HG03139 (cell line): ENCODE measurements around the gene BIVM.

Source experiments
- ATAC-seq: cut with Tn5 transposase; IDR thresholded peaks from one replicate; pipeline ENCODE4 v1.9.1; 2021; ENCODE audit not compliant: unreplicated experiment

Gene BIVM

DNA sequence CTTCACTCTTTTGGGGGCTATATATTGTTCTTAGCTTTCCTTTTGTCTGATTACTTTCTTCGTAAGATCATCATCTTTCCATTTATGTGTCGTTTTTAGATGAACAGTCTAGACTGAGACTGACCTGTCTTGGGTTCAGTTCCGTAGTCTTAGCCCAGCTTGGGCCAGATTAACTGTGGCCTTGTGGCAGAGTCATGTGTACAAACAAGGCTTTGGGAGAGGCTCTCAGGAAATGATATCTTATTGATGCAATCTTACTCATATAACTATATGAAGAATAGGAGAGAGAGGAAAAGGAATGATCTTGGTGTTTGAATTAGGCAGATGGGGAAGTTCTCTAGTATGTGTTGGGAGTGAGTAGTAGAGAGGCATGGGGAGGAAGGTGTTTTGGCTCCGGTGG, 40.1 kb downstream of the BIVM start:
- ATAC-seq, result no peak

DNA sequence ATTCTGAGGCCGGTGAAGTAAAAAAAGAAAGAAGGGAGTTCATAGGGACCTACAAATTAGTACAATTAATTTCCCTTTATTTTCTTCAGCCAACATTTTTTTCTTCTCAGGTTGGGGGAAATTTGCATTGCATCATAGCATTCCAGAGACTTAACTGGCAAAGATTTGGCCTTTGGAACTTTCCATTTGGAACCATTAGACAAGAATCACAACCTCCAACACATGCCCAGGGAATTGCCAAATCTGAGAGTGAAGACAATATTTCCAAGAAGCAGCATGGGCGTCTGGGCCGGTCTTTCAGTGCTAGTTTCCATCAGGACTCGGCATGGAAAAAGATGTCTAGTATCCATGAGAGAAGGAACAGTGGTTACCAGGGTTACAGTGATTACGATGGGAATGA, 40.5 kb downstream of the BIVM start:
- no peak for ATAC-seq

DNA sequence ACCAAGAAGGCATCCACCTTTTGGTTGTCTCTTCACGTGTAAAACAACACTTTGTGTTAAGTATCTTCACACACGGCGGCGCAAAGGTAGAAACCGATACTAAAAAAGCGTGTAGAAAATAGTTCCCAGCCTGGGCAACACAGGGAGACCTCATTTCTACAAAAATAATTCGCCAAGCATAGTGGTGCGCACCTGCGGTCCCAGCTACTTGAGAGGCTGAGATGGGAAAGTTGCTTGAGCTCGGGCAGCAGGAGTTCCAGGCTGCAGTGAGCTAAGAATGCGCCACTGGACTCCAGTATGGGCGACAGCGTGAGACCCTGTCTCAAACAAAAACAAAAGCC, 46.3 kb downstream of the BIVM start:
- ATAC-seq, result peak; percentile 10

DNA sequence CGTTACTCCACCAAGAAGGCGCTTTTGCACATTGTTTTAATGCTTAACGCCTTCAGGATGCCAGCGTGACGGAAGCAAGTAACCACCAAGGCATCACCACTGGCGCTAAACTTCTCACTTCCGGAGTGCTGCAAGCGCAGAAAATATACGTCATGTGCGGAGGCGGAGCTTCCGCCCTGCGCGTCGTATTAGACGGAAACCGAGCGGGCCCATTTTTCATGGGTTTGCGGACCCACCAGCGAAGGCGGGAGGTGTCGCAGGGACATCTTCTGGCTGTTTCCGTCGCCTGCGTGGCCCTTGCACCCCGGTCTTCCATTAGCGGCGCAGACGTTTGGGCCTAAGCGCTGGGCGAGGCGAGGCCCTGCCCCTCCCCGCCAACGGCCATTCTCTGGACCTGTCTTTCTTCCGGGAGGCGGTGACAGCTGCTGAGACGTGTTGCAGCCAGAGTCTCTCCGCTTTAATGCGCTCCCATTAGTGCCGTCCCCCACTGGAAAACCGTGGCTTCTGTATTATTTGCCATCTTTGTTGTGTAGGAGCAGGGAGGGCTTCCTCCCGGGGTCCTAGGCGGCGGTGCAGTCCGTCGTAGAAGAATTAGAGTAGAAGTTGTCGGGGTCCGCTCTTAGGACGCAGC, 46.8 kb downstream of the BIVM start, which contains the start of gene ERCC5:
Gene ERCC5, plus strand, starts transcription at position 403 of the 631 bp plus-strand sequence. CDS start 235 bp downstream, outside the sequence.
- ATAC-seq, result peak; percentile 77

DNA sequence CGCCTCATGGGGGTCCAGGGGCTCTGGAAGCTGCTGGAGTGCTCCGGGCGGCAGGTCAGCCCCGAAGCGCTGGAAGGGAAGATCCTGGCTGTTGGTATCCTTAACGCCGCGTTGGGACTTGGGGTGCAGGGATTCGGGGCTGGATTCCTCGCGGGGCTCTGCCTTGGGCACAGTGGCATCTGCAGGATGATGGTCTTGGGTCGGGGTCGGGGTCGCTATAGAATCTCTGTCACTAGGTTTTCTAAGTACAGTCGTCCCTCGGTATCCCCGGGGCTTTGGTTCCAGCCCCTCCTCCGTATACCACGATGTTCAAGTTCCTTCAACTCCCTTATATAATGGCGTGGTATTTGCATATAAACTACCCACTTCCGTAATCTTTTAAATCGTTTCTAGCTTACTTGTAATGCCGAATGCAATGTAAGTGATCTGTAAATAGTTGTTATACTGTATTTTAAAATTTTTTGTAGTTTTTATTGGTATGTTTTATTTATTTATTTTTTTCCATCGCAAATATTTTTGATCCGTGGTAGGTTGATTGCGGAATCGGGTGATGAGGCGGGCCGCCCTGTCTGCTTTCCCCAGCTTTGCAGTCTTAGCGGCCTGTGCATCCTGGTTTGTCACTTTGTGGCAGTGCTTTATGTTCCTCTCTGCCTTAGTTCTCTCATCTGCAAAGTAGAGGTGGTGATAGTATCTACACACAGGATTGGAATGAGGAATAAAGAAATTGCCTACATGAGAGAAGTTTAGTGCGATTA, 47.5 kb downstream of the BIVM start:
- peak; percentile 34 for ATAC-seq

DNA sequence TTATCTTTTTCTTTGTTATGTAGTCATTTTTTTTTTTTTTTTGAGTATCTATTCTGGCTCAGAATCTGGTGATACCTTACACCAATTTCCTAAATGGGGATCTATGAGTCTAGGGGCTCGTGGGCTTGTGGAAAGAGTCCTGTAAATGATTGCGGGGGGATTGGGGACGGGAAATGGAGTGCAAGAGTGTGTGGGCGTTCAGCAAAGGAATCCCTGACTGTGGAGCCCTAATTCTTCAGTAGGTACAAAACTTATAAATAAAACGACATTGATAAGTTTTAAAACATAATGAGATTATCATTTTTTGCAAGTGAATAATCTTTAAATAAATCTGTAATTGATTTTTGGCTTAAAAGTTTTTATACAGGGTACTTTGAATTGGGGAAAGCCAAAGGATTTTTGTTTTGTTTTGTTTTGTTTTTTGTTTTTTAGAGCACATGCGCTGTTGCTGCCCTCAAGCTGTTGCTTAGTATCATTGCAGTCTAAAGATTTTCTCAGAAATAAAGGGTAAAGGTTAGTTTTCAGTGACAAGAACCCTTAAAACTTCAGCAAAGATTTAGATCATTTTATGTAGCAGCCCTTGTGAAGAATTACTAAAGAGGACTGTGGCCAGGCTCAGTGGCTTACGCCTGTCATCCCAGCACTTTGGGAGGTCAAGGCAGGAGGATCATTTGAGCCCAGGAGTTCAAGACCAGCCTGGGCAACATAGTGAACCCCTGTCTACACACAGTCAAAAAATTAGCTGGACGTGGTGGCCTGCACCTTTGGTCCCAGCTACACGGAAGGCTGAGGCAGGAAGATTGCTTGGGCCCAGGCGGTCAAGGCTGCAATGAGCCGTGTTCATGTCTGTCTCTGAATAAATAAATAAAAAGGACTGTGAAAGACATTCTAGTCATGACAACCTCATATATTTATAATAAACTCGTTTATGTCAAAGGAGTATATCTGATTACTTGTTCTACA, 48.6 kb downstream of the BIVM start:
- no peak for ATAC-seq

DNA sequence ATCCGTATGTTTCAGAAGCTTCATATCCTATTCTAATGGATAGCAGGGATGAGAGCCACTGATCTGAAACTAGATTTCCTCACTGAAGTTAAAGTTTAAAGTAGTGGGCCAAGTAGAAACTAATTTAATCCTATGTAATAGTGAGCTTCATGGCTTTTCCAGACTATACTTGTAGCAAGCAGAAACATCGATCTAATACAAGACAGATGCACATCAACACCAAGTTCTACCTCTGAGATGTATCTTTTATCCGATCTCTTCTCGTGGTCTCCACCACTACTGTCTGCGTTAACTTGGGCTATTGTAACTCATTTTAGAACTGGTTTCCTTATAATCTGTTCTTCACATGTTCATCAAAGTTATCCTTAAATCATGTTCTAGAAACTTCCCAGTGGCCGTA, 50.0 kb downstream of the BIVM start:
- no peak for ATAC-seq

DNA sequence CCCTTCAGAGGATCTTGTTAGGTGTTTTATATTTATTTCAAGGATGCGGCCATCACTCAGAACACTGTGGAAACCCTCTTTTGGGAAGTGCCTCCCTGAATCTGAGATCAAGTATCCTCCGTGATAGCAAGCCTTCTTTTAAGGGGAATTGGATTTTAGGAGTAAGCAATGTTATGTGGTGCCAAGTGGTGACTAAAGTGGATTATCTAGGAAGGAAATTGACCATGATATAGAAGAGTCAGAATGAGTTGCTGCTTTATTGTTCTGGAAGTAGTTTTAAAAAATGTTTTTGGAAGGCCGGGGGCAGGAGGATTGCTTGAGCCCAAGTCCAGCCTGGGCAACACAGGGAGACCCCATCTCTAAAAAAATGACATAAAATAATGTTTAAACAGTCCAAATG, 53.6 kb downstream of the BIVM start:
- ATAC-seq, result no peak

DNA sequence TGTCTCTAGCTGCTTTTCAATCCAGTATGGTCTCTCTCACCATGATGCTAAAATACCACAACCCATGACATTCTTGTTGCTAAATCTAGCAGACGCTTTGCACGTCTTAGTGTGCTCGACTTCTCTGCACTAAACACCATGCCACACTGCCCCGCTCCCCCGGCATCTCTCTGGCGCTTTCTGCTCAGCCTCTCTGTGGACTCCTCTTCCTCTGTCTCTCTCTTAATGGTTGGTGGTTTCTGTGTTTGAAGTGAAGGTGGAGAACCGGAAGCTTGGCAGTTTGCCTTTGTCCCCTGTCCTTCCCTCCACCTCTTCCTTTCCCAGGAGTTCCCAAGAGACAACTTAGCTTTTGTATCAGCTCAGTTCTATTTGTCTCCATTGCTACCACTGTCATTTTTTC, 55.8 kb downstream of the BIVM start:
- ATAC-seq, result peak; percentile 84

DNA sequence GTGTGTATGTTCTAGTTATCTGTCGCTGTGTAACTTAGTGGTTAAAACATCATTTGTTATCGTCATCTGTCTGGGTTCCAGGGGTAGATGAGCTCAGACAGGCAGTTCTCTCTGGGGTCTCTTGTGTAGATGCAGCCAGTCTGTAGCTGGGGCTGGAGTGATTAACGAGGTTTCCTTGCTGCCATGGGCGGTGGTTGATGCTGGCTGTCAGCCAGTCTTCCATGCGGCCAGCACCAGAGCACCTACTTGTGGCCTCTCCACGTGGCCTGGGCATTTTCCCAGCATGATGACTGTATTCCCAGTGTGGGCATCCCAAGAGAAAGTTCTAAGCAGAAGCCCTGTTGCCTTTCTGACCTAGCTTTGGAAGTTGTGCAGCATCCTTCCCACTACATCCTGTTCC, 57.6 kb downstream of the BIVM start:
- ATAC-seq, result no peak

DNA sequence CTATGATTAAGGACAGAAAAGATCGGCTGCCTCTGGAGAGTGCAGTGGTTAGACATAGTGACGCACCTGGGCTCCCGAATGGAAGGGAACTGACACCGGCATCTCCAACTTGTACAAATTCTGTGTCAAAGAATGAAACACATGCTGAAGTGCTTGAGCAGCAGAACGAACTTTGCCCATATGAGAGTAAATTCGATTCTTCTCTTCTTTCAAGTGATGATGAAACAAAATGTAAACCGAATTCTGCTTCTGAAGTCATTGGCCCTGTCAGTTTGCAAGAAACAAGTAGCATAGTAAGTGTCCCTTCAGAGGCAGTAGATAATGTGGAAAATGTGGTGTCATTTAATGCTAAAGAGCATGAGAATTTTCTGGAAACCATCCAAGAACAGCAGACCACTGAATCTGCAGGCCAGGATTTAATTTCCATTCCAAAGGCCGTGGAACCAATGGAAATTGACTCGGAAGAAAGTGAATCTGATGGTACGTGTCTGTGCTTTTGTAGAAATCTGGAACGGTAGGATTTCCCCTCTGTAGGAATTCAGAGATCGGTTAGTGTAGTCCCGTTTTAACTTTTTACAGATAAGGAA, 63.8 kb downstream of the BIVM start:
- no peak for ATAC-seq

DNA sequence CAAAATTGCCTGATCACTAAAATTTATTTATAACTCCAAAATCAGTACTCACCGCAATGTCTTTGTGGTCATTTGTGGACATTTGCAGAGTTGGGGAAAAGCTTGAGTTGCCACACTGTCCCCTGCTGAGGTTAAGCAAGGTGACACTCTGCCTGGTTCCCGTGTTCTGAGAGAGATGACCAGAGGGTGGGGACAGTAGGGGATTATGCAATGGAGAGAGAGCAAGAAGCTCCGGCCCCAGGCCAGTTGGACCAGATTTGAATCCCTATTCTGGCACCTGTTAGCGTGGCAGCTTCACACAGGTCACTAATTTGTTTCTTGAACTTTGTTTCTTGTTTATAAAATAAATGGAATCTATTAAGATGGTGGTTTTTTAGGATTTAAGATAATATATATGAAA, 64.7 kb downstream of the BIVM start:
- no peak for ATAC-seq

DNA sequence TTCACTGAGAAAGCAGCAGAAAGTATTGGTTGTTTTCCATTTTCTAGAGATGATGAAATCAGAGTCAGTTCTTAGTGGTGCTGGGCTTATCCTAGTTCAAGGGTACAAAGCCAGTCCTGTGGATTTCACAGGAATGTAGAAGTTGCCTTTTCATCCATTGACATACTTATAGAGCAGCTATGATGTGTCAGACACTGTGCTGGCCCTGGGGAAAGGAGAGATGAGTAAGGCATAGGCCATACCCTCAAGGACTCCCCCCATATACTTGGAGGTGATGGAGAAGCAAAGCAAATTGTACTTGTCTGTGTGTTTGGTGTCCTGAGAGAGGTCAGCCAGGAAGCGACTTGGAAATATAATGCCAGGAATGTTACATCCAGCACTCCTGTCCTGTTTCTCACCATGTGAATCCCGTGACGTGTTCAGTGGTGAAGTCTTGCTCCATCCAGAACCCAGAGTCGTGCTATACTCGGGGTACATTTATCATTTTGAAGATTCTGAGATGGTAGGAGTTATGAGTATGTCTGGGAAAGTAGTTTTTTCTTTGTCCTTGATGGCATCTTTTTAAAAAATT, 69.5 kb downstream of the BIVM start:
- no peak for ATAC-seq

DNA sequence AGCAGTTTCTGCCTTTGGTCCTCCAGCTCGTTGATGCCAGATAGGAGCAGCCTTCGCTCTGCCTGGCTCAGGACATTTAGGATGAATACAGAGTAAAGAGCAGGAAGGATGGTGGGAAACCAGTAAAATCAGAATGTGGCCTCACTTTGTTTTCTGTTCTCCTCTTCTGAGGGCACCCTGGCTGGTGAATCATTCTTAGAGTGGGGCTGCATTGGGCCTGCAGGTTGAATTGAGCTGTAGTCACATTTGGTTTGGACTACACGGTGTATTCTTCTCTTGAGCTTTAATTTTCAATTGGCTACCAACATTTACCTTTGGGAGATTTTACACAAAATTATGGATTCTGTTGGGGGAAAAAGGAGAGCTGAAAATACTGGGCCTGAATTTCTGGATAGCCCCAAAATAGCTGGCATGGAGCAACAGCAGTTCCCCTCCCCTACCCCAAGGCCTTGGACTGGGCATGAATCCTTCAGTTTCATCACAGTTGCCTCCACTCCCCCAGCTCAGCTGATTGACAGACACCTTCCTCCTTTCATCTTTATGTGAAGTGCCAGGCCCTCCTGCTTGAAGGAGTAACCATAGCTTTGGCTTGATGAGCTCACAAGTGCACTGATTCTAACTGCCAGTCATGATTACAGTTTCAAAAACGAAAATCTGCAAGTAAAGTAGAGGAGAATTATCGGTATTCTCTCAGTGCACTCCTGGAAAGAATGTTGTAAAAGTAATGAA, 71.2 kb downstream of the BIVM start:
- ATAC-seq, result peak; percentile 9

DNA sequence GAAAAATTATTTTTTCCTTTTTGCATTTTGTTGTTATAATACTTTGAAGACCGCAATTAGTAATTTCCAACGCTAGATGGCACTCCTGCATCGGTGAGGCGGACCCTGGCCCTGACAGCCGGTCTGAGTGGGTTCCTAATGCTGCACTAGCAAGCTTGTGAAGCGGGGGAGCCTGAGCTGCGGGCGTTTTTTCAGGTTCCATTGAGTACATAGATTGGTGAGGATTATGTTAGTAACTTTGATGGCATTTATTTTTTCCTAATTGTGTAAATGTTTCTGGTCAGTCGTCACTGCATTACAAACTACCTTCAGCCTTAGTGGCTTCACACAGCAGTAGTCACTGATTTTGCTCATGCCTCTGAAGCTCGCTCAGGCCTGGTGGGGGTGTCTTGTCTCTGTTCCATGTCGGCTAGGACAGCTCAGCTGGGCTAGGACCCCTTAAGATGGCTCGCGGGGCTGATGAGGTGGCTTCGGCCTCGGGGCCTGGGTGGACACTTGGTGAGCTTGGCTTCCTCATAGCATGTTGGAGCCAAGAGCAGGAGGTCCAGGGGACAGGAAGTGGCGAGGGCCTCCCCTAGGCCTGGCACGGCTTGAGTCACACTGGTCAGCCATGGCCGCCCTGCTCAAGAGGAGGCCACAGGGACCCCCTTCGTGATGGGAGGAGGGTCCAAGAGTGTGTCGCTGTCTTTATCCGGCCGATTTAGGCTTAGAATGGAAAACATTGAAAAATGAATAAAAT, 71.9 kb downstream of the BIVM start:
- peak; percentile 63 for ATAC-seq

DNA sequence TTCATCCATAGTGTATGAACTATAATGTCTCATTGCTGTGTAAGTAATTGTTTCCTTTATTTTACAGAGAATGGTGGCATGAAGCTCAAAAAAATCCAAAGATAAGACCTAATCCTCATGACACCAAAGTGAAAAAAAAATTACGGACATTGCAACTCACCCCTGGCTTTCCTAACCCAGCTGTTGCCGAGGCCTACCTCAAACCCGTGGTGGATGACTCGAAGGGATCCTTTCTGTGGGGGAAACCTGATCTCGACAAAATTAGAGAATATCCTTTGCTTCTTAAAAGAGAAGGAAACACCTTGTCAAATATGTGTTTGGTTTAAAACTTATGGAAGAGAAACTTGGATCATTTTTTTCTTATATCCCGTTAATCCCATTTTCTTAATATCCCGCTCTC, 73.2 kb downstream of the BIVM start:
- ATAC-seq, result no peak

DNA sequence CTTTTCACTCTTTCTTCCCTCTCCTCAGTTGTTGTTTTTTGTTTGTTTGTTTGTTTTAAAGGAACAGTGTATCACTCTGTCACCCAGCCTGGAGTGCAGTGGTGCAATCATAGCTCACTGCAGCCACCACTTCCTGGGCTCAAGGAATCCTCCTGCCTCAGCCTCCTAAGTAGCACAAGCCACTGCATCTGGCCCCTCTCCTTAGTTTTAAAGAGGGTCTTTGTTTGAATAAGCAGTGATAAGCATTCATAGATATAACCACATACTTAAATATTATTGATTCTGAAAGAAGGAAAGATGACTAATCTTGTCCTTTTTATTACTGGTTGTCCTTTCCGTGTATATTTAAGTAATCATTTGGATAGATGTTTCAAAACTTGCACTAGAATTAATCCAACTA, 73.6 kb downstream of the BIVM start:
- ATAC-seq, result no peak

DNA sequence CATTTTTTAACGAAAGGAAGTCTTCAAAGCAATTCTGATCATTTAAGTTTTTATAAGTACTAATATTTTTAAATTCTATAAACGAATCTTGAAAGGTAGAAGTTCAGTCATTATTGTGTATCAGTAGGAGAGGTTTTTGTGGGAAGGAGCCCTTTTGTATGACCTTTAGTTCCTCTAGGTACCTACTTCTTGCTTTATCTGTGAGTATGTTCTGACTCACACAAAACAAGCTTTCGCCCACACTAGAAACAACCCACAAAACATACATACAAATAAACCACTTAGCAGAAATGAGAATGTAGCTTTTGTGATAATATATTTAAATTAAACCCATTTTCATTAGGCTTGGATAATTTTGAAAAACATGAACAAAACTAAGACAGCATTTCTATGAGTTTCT, 74.7 kb downstream of the BIVM start:
- no peak for ATAC-seq

DNA sequence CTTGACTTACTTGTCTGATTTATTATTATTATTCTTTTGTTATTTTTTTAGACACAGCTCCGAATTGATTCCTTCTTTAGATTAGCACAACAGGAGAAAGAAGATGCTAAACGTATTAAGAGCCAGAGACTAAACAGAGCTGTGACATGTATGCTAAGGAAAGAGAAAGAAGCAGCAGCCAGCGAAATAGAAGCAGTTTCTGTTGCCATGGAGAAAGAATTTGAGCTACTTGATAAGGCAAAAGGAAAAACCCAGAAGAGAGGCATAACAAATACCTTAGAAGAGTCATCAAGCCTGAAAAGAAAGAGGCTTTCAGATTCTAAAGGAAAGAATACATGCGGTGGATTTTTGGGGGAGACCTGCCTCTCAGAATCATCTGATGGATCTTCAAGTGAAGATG, 76.3 kb downstream of the BIVM start:
- ATAC-seq, result no peak

DNA sequence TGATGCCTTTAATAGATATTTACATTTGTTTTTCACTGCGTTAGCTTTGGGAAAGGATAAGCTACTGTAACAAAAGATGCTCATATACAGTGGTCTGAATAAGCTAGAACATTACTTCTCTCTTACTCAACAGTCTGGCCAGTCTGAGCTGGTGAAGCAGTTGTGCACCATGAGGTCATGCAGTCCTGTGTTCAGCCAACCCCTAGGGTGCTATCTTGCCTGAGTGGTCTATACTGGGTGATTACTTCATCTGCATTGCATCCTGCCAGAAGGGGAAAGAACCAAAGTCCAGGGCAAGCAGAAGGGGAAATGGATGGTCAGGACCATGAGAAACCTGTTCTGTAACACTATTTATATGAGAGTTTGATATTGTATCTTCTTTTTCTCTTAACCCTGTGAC, 78.4 kb downstream of the BIVM start:
- no peak for ATAC-seq
